ENCODE measurements around the gene PTPRM.

GRCh38 chr18:8365528-8365927 lies 798.4 kb downstream of the PTPRM start:
- no peak for TF ChIP-seq CTCF (IDR thresholded peaks at IDR 0.05; ENCODE audit: low read depth, low read length, missing input control)
- no peak for TF ChIP-seq FOXA1 (IDR thresholded peaks at IDR 0.05)
